GM18498 (cell line): ENCODE results near the gene TMEM40.

Experiments
- ATAC-seq: cut with Tn5 transposase; IDR thresholded peaks from one replicate; pipeline ENCODE4 v1.9.1; 2021; ENCODE audit warnings: mild to moderate bottlenecking, moderate library complexity; ENCODE audit not compliant: unreplicated experiment

The TMEM40 gene

GRCh38 chr3:12686096-12686495, 73.0 kb downstream of the TMEM40 start:
- ATAC-seq, result no peak
